Right ventricle myocardium inferior (tissue), 1 donor: ENCODE measurements around the gene IKZF4. TPM values are rescaled to one million over a fixed set of nuclear protein-coding genes. Genes with fewer than 3 reads are reported as not detected.
"Not testable (repeated sequence)": the region's sequence is repeated elsewhere in the genome, so short reads cannot be mapped to it uniquely, and the experiment has no call there.

Experiments
- ATAC-seq: fragments of 200-7000 bp; cut with Tn5 transposase; one replicate; pipeline ENCODE4 v1.9.1; 2020; ENCODE audit warnings: mild to moderate bottlenecking, moderate library complexity
- DNase-seq: peaks from one replicate; pipeline ENCODE4 v3.0.0; 2021; ENCODE audit errors: missing footprints
- intact Hi-C: fragments of 100-400 bp; cut with DNase I; formaldehyde crosslinking; loops from one replicate; pipeline ENCODE4 v1.11.0; 2022
- long read RNA-seq: library from polyadenylated mRNA; unstranded; transcript quantifications from one replicate; pipeline ENCODE4 v2.0.0, GENCODE V29; 2021
- total RNA-seq: library from RNA; stranded (reverse); fragmentation: NEBNext Ultra II Directional; extraction: Animal tissue kit (Norgen Biotek cat#: 25700); gene quantifications from one replicate; pipeline ENCODE4 v1.2.1, GENCODE V29; 2021
- donor health status: DM: no; HTN: yes; CAD: no; lungs with severe emphysema.

The IKZF4 gene
- total RNA-seq: 9.5 TPM
- long read RNA-seq, partial matches to known transcripts: 0 of 1 reads
- long read RNA-seq, other reads (novel, unspliced or antisense): 1 of 1 reads

DNA sequence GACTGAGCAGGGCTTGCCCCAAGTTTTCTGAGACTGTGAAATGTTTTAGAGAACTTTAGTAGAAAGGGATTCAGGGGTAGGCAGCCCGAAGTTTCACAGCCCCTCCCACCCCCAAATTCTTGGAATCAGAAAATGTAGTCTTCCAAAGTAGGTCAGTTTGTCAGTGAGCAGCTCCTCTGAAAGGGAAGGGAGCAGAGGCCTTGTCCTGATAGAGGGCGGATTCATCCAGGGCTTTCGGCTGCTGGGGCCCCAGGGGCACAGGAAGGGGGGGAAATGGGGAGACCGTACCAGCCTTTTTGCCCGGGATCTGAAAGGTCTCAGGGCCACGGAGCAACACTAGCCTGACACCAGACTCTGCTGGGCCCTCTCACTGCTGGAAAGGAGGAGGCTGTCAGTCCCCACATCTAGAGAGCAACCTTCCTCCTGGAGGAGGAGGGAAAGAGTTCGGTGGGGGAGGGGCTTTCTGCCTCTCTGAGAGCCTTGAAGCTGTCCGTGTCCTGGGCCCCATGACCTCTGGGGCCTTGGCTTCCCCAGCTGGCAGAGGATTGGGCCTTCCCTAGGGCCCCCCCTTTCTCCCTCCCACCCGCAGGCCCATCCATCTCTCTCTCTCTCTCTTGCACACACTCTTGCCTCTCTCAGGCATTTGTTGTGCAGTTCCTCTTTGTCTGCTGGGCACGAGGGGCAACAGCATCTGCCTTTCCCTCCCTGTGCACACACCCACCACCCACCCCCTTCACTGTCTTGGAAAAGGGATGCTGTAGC lies at the start of gene IKZF4:
IKZF4 (plus strand) TSS at position 621 of the 762 bp plus-strand sequence. CDS start 451 bp downstream, outside the sequence.
- intact Hi-C loops: no loop called here
- ATAC-seq (peak; percentile 75), DNase-seq (no peak)

DNA sequence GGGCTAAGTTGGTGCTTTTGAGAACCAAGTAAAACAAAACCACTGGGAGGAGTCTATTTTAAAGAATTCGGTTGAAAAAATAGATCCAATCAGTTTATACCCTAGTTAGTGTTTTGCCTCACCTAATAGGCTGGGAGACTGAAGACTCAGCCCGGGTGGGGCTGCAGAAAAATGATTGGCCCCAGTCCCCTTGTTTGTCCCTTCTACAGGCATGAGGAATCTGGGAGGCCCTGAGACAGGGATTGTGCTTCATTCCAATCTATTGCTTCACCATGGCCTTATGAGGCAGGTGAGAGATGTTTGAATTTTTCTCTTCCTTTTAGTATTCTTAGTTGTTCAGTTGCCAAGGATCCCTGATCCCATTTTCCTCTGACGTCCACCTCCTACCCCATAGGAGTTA lies 48.8 kb upstream of the IKZF4 start:
- intact Hi-C loops: loop anchor here (2.0 kb wide), 1 partner anchor 45 kb away; the partner anchor contains the start of gene PYM1
- DNase-seq (no peak), ATAC-seq (no peak)

DNA sequence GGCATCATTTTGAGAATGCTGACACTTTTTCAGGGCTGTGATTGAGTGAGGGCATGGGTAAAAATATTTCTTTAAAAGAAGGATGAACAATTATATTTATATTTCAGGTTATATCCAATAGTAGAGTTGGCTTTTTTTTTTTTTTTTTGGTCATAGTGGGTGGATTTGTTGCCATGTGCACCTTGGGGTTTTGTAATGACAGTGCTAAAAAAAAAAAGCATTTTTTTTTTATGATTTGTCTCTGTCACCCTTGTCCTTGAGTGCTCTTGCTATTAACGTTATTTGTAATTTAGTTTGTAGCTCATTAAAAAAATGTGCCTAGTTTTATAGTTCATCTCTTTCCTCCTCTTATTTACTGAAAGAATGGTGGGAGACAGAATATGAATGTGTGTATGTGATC lies 48.4 kb upstream of the IKZF4 start:
- intact Hi-C loops: loop anchor here (2.0 kb wide), 1 partner anchor 46 kb away; the partner anchor contains the start of gene PYM1
- ATAC-seq (no peak), DNase-seq (no peak)

DNA sequence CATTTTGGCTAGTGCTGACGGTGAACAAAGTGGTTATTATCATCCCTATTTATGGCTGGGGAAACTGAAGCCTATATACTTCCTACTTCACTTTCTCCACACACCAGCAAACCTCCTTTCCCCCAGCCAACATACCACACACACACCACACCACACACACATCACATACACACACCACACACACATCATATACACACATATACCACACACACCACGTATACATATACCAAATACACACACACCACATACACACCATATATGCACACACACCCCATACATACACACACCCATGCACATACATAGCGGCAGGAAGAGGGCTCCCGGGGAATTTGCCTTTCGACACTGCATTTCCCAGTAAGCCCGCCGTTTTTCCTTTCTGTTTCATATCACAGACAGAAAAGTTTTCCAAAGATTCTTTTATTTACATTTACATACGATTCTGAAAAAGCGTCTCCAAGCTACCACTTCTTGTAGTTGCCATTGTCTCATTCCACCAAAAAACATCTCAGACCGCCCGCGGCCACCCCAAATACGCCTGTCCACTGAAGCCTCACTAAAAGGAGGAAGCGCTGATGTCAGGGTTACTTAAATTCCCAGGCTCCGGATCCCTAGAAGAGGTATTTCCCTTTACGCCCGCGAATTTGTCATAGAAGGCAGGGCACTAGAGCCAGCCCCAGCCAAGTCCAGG lies 47.8 kb upstream of the IKZF4 start:
- no peak for ATAC-seq
- intact Hi-C loops: loop anchor here (2.0 kb wide), 1 partner anchor 46 kb away; the partner anchor contains the start of gene PYM1
- DNase-seq: no peak

DNA sequence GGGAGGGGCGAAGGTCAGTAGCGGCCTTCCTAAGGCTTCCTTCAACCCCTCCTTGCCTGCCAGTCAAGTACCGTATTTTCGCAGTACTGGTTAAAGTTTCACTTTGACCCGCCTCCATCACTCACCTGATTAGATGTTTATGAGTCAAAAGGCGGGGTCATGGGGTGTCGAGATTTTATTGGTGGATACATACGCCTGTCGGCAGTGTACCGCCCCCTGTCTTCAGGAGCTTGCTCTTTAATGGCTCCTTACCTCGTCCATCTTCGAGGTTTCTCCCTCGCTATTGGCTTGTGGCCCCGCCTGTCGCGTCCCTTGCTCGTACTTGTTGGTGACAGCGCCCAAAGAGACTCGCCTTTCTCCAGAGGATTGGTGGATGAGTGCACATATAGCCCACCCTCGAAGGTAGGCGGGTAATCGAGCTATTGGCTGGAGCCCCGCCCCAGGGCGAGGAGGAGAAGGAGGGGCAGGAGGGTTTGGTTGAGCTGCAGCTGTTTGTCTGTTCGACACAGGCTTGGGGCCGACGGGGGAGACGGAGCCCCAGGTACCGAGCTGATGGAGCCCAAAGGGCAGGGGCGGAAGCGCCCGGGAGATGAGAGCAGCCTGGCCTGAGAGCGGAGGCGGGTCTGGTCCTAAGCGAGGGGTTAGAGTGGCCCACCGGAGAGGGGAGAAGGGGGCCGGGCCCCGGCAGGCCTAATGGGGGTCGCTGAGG lies 47.1 kb upstream of the IKZF4 start, which contains the start of gene RAB5B:
RAB5B (plus strand) TSS at position 480 of the 709 bp plus-strand sequence. CDS start 12,883 bp downstream, outside the sequence.
- intact Hi-C loops: loop anchor here (2.0 kb wide), 1 partner anchor 47 kb away; the partner anchor contains the start of gene PYM1
- peak; percentile 99 for DNase-seq
- ATAC-seq: peak; percentile 95

DNA sequence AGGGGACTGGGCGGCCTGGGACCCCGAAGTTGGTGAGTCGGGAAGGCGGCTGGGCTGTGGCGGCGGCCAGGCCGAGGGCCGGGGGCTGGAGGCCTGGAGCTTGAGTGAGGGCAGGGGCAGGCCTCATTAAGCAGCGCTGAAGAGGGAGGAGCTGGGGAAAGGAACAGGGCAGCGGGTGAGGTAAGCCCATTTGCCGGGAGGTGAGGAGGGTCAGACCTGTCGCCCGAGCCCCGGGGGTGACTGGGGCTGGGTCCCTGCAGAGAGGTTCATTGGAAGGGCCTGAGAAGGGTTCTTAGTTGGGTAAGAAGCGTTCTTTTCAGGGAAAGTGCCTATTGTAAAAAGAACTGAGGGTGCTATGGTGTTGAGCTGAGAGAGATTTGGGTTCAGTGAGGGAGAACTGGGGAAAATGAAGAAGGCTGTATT lies 46.5 kb upstream of the IKZF4 start:
- no peak for DNase-seq
- intact Hi-C loops: no loop called here
- peak; percentile 37 for ATAC-seq

DNA sequence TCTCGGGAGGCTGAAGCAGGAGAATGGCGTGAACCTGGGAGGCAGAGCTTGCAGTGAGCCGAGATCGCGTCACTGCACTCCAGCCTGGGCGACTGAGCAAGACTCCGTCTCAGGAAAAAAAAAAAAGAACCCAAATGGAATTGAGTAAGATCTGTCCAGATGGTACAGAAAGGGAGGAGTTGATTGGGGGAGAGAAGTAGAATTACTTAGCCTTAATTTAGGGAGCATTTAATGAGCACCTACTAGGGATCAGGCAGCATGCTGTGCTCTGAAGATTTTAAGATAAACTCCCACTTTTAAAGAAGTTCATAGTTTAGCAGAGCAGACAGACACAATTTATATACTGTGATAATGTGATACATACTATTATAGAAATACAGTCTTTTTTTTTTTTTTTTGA lies 42.5 kb upstream of the IKZF4 start:
- ATAC-seq (no peak), DNase-seq (no peak)
- intact Hi-C loops: no loop called here

DNA sequence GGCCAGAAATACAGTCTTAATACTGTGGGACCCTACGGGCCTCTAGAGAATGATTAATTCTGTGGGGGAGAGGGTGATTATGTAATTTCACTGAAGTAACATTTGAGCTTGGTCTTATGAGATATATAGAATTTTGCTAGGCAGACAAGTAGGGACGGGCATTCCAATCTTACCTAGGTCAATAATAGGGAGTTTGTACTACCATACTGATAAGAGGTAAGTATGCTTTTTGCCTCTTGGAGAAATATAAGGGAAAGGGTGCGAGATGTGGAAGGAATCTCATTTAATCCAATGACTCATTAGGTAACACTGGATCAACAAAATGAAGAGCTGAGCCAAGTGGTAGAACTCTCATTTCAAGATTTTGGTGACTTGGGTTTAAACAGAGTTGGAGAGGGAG lies 41.8 kb upstream of the IKZF4 start:
- ATAC-seq (no peak), DNase-seq (no peak)
- intact Hi-C loops: no loop called here

DNA sequence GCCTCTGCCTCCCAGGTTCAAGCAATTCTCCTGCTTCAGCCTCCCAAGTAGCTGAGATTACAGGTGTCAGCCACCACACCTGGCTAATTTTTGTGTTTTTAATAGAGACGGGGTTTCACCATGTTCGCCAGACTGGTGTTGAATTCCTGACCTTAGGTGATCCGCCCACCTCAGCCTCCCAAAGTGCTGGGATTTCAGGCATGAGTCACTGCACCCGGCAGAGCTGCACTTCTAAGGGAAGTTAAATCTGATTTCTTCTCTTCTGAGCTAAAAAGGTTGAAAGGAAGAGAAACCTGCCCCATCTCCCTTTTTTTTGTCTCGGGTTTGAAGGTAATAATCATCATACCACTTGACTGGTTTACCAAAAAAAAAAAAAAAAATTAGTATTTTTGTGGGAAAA lies 39.0 kb upstream of the IKZF4 start:
- ATAC-seq, DNase-seq, intact Hi-C loops: not testable (repeated sequence)

DNA sequence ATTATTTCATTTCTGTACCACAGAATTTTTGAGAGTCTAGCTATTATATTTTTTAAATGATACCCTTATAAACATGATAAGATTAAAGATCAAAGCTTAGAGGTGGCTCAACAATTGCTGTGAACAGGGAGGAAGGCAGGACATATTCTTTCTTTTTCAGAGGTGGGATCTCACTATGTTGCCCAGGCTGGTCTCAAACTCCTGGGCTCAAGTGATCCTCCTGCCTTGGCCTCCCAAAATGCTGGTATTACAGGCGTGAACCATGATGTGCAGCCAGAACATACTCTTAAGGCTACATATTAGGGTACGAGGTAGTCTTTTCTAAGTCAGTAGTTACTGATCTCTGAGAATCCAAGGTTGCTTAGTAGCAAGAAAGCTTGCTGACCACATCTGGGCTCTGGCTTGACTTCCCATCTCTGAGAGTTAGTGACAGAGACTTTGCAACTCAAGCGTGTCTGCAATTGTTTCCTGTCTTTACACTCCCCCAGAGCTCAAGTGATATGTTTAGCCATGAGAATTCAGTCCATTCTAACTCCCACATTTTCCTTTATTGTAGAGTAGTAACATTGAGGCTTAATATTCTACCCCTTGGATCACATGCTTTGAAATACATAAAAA lies 38.4 kb upstream of the IKZF4 start:
- DNase-seq (no peak), ATAC-seq (no peak)
- intact Hi-C loops: no loop called here

DNA sequence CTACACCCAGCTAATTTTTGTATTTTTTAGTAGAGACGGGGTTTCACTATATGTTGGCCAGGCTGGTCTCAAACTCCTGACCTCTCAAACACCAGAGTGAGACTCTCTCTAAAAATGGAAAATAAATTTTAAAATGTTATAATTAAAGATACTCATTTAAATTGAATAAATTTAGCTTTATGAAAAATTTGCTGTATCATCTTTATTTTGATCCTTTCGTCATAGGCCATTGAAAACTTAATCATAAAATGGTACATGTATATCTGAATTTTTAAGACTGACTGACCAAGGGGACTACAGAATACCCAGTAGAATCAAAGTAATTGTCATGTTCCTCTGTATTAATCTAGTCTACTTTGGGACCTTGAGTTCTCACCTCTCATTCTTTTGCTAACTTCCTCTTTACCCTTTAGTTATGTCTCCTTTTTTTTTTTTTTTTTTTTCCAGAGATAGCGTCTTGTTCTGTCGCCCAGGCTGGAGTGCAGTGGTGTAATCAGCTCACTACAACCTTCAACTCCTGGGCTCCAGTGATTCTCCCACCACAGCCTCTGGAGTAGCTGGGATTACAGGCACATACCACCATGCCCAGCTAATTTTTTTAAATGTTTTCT lies 37.5 kb upstream of the IKZF4 start:
- DNase-seq (no peak), ATAC-seq (no peak)
- intact Hi-C loops: no loop called here

DNA sequence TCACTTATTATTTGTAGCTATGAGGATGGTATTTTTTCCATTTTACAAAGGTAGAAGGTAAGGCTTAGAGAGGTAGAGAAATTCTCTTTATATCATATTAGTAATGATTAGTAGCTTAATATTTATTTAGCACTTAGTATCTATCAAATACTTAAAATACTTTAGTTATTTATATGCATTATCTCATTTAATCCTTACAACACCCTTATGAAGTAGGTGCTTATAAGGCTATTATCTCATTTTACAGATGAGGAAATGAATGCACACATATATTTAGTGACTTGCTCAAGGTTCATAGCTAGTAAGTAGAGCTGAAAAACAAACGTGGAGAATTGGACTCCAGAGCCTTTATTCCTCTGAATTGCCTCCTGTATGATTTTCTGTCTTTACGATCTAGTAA lies 36.0 kb upstream of the IKZF4 start:
- intact Hi-C loops: no loop called here
- DNase-seq (no peak), ATAC-seq (no peak)

DNA sequence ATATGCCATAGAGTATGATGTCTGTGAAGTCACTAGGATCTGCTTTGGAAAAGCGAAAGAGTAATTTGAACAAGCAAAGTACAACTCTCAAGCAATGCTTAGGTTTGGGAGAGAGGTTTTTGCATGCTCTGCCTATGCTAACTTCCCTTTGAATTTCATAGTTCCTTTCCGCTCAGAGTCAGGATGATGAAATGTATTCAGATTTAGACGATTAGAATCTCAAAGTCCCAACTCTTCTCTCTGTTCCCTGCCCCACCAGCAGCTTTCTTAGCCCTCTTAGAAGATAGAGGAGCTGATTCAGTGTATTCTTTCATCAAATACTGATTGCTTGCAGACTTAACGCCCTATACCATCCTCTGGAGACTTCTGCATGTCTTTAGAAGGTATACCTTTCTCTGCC lies 35.5 kb upstream of the IKZF4 start:
- ATAC-seq (no peak), DNase-seq (no peak)
- intact Hi-C loops: no loop called here

DNA sequence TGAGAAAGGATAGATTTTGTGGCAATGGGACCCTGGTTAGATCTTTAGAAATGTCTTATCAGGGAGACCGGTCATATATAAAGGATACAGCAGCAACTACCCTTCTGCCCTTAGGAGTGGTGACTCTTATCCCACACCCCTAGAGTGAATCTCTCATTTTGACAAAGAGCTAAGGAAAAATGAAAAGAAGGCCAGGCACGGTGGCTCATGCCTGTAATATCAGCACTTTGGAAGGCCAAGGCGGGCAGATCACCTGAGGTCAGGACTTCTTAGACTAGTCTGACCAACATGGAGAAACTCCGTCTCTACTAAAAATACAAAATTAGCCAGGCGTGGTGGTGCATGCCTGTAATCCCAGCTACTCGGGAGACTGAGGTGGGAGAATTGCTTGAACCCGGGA lies 34.9 kb upstream of the IKZF4 start:
- intact Hi-C loops, ATAC-seq: not testable (repeated sequence)

DNA sequence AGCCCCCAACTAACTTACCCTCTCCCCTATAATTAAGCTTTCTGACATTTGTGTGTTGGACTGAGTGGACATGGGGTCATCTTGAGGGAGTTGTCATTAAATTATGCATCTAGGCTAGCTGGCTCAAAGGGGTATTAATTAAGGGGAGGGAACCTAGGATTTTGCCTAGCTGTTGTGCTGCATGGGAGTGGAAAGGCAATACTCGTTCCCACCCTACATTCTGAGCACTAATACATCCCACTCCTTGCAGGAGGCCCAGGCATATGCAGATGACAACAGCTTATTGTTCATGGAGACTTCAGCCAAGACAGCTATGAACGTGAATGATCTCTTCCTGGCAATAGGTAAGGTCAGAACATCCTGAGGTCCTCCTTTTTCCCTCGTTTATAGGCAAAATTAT lies 29.7 kb upstream of the IKZF4 start:
- DNase-seq: no peak
- no peak for ATAC-seq
- intact Hi-C loops: no loop called here

More for the DNA sequence above, 34.9 kb upstream of the IKZF4 start:
- DNase-seq: not testable (repeated sequence)

DNA sequence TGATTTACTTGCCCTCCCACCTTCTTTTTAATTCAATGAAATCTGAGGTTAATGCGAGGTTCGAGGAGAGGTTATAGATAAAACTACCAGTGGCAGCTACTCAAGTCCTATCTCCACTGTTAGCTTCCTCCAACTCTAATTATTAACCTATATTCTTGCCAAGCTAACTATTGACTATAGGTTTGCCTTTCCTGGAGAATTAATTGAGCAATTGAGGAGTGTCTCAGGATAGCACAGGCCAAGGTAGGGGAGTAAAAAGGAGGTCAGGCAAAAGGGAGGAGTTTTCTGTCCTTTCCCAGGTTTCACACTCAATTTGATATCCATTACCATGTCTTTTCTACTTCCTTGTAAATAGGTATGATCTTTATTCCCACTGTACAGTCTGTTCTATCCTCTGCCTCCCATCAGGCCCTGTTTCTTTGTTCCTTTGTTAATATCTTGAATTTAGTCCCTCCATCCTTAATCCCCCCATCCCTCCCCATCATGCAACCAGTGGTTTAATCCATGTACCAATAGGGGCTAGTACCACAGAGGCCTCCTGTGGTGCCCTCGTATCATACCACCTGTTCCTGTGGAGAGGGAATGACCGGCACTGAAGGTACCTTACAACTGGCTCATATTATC lies 27.5 kb upstream of the IKZF4 start:
- ATAC-seq (no peak), DNase-seq (no peak)
- intact Hi-C loops: no loop called here

DNA sequence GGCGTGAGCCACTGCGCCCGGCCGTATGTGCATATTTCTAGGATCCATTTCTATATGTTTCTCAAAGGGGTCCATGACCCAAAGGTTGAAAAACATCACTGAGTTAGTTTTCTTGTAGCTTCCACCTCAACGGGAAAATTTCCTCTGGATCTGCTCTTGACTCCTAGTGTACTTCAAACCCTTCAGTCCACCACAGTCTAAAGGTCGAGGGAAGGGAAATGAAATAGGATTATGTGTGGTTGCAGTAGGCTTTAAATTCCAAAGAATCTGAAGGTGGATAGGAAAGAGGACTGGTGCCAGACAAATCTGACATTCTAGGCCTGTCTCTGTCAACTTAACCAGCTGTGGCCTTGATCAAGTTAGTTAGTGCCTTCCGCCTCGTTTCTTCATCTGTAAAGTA lies 25.5 kb upstream of the IKZF4 start:
- intact Hi-C loops: loop anchor here (5.0 kb wide), 1 partner anchor 107 kb away; the partner anchor contains the start of gene PA2G4
- ATAC-seq: no peak
- DNase-seq: no peak
